ENCODE results near the gene FAM83G. TPM values are rescaled to one million over a fixed set of nuclear protein-coding genes. Genes with fewer than 3 reads are reported as not detected.

Gene FAM83G
- polyA plus RNA-seq, 4 donors: 0.91 to 8.1 (median 6.0) TPM

DNA sequence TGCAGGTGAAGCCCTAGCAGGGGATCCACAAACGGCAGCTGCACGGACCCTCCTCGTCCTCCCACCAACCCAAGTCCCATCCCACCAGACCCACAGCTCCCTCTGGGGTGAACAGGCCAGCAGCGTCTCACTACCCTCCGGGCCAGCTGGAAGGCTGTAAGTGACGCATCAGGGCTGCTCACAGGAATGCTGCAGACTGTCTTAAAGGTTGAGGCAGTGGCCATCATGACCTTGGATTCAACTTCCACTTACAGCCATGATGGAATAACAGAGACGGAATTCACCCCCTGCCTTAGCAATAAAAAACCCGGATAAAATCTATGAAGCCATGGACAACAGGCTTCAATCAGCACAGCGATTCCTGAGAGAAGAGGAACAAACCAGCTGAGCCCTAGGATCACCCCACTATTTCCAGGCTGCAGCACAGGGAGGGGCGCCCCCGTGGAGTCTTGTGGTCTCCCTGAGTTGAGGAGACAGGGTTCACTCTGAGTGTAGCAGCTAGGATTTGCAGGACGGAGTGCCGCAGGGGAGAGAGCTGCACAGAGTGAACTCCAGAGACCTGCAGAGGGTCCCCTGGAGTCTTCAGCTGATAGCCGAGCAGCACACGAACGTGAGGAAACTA, 10.5 kb downstream of the FAM83G start:
- peak in 1 of 4 donors; percentile 32 for DNase-seq (ENCODE audit: low read depth in 4 of 4, low spot score in 3 of 4)

DNA sequence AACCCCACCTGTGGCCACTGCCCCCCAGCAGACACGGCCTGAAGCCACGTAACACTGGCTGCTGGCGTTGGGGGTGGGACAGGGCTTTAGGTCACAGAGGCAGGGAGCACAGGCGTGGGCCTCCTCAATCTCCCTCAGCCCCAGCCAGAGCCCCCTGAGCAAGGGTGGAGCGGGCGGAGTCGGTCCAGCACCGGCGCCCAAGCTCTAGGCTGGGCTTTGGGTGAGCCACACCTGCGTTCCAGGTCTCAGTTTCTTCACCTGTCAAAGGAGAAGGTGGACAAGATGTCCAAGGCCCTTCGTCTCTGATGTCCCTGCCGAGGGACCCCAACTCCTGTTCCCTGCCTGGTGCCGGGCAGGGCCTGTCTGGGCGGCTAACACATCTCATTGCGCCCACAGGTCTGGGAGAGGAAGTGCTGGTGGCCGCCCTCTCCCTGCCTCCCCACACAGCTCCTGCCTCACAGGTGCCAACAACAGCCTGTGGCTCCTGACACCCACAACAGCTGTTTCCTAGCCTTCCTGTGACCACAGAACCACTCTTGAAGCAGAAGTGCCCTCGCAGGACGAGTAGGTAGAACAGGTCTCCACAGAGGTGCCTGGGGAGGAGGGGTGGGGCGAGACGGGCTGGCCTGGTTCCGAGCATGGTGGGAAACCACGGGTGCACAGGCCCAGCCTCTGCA, 12.0 kb downstream of the FAM83G start:
- DNase-seq (ENCODE audit: low read depth in 4 of 4, low spot score in 3 of 4): no peak

DNA sequence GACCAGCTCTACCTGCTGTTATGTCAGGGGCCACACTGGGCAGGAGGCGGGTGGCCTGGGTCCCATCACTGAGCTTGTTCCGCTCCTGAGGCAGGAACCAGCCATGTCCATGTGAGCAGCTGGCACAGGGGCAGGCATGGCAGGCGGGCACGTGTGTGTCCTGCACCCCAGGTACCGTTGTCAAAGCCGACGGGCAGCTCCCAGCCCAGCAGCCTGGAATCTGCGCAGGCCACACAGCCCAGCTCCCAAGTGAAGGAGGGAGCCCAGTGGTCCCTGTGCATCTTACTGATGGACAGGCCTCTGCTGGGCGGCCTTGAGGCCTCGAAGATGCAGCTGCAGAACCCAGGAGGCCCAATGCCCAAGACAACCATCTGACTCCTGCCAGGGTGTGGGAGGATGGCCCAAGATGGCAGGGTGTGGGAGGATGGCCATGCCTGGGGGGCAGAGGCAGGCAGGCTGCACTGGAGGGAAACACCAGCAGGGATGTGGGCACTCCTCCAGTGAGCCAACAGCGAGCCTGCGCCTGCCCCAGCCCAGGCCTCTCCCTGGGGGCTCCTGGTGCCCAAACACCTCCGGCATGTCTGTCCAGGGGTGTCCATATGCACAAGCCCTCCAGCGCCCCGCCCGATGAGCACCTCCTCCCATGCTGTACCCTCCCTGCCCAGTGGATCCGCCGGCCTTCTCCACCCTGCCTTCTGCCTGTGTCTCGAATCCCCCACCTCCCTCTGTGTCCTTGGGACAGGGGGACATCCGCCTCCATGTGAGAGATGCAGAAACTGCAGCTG, 12.8 kb downstream of the FAM83G start:
- no peak for DNase-seq (ENCODE audit: low read depth in 4 of 4, low spot score in 3 of 4)

DNA sequence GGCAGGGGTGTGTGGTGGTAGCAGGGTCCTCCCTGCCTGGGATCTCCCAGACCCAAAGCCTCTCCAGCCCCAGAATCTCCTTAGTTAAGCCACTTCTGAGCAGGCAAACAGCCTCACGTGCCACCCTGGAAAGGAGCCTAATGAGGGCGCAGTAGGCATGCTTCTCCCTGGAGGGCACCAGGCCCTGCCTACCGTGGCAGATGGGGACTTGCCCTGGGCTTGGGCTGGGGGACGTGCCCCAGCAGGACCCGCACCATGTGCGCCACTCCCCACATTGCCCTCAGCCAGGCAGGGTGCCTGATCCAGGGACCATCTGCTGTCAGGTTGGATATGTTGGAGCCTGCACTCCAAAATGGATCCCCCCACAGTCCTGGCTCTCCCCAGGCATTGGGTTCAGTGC, 14.2 kb downstream of the FAM83G start:
- no peak for DNase-seq (ENCODE audit: low read depth in 4 of 4, low spot score in 3 of 4)

DNA sequence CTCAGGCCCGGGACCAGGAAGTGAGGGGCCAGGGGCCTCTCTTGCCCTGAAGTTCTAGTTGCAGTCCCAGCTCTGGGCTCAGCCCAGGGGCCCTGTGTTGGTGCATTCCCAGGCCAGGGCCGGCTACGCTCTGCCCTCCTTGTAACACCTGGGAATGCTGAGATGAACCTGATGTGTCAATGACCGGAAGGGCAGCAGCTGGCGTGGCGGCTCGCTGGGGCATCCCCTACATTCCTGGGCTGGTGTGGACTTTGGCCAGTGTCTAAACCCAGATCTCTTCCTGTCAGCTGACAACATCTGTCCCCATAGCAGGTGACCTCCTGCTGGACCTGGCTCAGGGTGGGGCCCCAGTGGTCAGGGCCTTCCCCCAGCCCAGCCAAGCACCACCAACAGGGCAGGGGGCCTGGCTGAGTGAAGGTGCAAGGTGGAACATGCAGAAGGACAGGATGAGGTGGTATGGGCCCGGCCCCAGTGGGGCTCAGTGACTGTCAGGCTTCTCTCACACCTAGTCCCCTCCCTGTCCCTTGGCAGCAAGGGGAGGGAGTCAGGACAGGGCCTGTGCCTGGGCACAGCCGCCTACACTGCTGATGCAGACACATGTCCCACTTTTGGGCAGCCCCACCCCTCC, 15.9 kb downstream of the FAM83G start:
- no peak for DNase-seq (ENCODE audit: low read depth in 4 of 4, low spot score in 3 of 4)

DNA sequence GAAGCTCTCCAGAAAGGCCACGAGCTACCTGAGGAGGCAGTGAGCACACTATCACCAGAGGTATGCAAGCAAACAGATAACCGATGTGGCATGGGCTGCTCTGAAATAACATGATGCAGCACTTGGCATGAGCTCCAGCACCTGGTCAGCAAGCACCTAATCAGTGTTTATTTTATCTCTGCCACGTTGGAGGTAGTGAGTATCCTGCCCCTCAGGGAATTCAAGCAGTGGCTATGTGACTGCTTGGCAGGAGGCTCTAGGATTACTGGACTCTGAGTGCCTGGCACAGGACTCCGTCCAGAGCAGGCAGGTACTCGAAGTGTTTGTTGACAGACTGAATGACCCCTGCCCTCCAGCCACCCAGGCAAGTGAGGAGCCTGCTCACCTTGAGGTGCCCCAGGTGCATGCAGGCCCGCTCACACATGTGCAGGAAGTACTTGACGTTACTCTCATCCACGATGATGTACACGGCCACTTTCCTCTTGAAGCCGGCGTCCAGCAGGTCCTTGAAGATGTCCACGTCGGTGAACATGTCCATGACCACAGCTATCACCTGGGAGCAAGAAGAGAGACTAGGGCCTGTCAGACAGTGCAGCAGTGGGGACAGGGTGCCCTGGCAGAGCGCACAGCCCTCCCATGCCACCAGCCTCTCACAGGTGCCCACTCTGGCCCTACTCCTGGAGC, 16.6 kb downstream of the FAM83G start:
- DNase-seq (ENCODE audit: low read depth in 4 of 4, low spot score in 3 of 4): no peak

DNA sequence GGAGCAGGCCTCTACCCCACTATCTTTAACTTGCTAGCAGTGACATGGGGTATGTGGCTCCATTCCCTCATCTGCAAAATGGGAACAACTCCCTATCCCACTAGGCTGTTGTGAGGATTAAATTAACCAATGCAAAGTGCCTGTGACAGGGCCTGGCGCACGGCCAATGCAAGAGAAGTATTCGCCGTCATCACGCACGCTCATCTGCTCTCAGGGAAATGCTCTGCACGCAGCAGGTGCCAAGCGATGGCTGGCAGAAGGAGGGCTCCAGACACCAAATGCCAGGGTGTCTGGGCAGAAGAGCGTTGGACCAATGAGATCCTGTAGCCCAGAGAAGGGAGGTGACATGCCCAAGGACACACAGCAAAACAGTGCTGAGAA, 17.3 kb downstream of the FAM83G start:
- no peak for DNase-seq (ENCODE audit: low read depth in 4 of 4, low spot score in 3 of 4)

DNA sequence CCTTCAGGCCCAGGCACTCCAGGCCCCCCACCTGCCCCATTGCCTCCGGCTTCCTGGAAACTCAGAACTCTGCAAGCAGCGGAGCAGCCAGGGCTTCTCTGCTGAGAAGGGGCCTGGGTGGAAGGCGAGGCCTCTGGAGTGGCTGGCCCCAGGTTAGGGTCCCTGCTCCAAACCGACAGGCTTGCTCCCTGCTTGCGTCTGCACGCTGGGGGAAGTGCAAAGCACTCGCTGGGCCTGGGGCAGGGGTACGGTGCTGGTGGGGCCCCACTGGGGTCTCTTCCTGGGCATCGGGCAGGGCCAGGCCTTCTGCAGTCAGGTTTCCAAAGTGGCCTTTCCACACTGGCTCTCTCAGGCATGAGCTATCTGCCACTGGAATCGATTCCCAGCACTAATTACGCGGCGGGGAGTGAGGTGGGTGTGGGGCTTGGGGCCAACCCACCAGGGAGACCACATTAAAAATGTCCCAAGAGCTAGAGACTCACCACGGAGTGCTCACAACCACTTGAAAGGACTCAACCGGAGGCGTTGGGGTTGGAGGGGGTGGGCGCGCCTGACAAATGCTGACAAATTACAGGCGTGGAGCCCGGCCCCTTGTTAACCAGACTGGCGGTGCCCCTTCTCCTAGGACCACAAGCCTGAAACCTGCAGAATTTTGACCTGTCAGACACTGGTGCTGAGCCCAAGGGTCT, 17.9 kb downstream of the FAM83G start:
- no peak for DNase-seq (ENCODE audit: low read depth in 4 of 4, low spot score in 3 of 4)

DNA sequence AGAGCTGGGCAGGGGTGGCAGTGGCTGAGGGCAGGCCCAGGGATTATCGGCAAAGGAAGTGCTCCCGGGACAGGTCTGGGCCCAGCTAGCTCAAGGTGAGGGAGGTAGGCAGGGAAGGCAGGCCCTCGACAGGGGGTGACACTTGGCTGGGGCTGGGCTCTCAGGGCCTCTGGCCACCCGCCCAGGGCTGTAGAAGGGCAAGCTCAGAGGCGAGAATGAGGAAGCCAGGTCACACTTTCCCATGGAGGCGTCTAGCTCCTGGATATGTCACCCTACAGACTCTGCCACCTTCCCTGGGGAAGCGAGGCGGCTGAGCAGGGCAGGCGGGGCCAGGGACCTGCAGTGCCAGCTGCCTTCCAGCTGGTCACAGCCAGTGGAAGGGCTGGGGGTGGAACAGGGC, 19.1 kb downstream of the FAM83G start:
- DNase-seq (ENCODE audit: low read depth in 4 of 4, low spot score in 3 of 4): no peak

DNA sequence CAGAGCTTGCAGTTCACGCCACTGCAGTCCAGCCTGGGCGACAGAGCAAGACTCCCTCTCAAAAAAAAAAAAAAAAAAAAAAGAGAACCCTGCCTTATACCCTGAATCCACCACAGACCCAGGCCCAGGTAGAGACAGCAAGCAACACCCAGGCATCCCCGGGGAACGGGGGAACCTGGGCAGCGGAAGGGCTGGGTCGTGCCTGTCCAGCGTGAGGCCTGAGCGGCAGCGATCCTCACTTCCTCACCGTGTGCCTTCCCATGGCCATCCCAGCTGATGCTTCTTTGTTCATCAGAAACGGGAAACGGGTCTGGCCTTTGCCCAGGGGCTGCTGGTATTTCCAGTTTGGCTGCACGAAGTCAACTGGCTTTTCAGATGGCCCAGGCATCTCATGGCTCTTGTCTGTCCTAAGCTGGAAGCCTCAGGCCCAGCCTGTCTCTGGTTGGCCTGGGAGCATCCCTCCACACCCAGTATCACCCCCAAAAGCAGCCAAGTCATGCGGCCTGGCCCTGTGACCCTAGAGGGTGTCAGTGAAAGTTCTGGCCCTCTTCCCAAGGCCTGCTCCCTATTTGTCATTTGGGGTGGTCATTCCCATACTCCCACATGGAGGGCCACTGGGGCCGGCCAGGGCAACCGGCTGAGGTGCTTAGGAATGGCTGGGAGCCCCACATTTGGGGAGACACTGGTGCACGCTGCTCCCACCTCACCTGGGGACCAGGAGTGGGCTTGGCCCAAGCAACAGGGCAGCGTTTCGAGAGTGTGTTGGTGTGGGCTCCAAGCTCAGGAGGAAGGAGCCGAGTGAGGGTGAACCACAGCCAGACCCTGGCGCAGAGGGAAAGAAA, 20.1 kb downstream of the FAM83G start:
- no peak for DNase-seq (ENCODE audit: low read depth in 4 of 4, low spot score in 3 of 4)

DNA sequence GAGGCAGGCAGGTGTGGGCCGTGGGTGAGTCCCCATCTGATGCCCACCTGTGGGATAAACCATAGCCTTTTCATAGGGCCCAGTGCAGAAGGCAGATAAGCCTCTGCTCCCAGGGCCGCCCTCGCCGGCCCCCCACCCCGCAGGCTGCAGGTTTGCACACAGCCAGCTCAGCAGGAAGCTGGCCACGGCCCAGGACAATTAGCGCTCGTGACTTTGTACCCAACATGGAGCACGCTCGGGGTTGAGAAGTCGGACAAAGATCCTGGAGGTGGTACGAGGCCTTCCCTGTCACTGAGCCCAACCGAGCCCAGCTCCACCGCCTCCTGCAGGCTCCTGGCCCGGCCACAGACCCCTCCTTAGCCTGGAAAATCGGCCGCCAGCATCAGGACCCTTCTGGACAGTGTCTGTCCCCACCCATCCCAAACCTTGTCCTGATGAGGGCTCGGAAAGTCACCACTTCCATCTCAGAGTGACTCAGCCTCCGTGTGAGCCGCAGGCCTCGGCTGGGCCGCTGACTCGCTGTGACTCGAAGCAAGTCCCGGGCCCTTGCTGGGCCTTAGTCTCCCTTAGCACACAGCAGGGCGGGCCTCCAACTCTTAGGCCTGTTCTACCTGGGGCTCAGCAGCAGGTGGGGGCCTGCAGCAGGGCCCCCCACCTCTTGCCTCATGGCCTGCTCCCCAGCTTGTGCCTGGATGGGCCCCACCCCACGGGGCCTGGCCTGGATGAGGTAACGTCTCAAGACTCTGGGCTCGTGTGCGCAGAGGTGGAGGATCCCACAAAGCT, 22.7 kb downstream of the FAM83G start:
- DNase-seq (ENCODE audit: low read depth in 4 of 4, low spot score in 3 of 4): no peak

DNA sequence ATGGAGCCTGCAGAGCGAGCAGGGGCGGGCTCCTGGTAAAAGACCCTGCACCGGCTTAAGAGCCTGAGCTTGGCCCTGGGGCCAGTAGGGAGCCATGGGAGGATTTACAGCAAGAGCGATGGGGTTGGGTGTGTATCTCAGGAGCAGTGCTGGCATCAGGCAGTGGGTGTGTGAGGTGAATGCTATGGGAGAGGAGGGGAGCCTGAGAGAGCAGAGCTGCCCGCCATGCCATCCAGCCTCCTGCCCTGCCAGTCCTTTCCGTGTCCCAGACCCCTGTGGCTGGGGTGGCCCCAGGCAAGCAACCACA, 23.3 kb downstream of the FAM83G start:
- DNase-seq (ENCODE audit: low read depth in 4 of 4, low spot score in 3 of 4): no peak

DNA sequence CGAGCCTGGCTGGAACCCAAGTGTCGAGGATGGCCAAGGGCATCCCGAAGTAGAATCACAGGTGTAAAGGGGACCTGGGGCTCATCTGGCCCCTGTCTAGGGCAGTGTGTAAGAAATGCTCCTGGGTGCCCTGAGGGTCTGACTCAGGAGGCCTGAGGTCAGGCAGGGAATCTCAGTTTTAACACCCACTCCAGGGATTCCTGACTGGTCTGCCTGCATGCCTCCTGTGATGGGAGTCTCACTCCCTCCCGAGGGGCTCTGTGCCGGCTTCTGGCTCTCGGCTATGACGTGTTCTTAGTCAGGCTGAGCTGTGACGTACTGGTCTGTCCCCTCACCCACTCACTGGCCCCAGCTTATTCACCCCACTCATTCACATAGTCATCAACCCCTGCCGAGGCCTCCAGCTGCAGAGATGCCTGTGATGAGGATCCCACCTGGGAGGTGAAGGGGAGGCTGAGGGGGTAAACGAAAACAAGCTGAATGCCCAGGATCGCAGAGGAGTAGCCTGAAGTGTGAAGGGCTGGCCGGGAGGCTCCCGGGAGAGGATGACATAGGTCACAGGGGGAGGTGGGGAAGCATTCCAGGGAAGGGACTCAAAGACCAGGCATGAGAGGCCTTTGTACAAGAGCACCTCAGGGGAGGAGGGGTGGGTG, 23.8 kb downstream of the FAM83G start:
- DNase-seq (ENCODE audit: low read depth in 4 of 4, low spot score in 3 of 4): no peak

DNA sequence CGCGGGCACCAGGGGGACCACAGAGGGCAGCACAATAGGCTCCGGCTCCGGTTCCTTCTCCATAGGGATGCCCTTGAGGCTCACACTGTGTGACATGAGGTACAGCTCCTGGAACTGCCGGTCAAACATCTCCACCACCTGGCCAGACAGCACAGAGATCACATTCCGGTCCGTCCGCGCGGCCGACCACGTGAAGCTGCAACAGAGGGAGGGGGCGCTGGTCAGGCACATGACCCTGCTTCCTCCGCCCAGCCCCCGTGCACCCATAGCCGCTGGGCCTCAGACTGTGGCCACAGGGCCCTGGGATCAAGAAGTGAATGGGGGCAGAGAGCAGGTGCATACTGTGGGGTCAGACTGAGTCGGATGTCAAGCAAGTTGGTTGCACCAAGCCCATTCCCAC, 25.9 kb downstream of the FAM83G start:
- DNase-seq (ENCODE audit: low read depth in 4 of 4, low spot score in 3 of 4): no peak

DNA sequence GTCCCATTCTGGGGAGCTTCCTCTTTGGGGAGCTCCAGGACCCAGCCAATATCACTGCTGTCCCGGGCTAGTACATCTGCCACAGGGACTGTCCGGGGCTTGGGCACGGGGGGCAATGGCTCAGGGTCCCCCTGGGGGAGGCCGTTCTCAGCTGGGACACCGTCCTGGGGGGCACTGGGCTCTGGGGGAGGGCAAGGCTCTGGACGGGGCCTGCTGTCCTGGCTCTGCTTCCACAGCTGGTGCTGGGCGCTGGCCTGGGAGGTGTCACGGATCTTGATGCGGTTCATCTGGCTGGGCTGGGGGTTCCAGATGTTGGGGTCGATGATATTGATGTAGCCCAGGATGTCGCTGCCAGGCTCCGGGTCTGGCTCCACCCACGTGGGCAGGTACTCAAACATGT, 26.5 kb downstream of the FAM83G start:
- no peak for DNase-seq (ENCODE audit: low read depth in 4 of 4, low spot score in 3 of 4)

DNA sequence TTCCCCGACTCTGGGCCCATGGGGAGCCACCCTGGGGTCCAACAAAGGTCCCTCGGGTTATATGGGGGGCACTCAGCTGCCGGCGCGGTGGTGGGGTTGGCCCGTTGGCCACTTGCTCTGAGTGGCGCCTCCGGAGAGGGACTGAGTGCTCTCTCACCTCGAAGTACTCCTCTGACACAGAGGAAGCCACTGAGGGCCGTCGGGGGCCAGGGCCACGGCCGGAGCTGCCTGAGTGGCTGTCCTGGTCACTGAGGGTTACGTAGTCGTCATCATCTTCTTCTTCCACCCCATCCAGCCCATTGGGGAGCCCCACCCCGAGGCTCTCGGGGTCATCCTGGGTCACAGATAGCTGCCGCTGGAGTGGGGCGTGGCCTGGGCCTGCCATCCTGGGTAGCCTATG, 26.9 kb downstream of the FAM83G start:
- DNase-seq (ENCODE audit: low read depth in 4 of 4, low spot score in 3 of 4): no peak

DNA sequence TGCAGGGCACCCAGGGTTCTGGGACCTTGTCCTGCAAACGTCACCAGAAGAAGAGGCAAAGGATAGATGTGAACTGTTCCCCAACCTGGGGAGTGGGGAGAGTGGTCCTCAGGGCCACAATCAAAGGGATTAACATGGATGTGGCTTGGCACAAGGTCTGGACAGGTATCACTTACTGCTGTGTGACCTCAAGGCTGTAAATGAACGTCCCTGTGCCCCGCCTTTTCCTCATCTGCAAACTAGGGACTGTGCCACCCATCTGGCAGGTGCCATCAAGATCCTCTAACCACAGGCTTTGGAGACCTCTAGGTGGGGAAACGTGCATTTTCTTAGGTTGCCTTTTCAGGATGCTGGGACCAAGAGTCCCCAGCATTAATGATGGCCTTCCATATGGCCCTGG, 27.5 kb downstream of the FAM83G start:
- no peak for DNase-seq (ENCODE audit: low read depth in 4 of 4, low spot score in 3 of 4)

DNA sequence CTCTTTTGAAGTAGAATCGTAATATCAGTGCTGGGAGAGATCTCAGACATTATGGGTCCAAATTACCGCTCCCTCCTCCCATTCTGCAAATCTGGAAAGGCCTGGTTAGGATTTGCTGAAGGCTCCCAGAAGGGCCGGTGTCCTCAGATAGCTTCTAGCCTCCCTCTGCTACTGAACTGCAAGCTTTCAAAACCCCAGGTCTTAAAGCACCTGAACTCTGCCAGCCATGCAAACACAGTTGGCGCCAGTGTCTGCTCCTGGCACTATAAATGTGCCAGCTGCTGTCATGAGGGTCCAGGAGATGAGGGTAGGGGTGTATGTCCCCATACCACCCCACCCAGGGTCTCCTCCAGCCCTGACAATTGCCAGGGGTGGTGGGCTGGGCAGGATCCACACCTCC, 28.4 kb downstream of the FAM83G start:
- DNase-seq (ENCODE audit: low read depth in 4 of 4, low spot score in 3 of 4): no peak

All from left renal pelvis (tissue), 4 donors.